ENCODE results near the gene RASSF8. TPM values are rescaled to one million over a fixed set of nuclear protein-coding genes. Genes with fewer than 3 reads are reported as not detected.

The RASSF8 gene
- total and polyA plus RNA-seq, 4 donors = 10.6 to 86.7 (median 47.3) TPM

DNA sequence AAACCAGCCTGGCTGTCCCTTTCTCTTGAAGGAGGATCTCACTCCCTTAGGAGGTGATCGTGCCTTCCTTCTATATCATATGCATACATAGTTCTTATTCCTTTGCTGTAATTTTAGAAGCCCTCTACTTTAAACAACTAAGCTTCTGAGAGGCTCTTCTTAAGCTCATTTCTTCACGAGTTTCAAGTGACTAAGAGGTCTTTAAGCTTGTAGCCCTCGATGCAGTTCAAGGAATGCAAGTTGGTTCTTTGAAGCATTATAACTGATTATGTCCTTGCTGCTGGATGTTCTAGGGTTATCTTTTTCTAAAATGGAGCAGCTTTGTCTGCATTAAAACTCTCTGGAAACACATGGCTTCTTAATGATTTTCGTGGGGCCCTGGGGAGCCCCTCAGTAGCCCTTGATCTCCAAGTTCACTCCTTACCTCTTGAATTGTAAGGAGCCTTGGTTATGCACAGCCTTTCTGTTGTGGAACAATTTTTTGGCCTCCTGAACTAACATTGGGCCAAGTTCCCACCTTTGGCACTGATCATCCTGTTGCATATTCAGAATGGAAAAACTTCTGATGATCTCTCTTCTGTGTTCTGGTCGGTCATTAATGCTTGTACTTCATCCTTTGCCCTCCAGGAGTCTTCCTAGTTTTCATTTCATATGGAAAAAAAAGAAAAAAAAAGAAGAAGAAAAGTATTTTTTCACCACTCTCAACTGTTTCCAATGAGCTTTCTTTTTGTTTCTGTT is 12.6 kb downstream of the RASSF8 start:
- ATAC-seq (ENCODE audit: low FRiP score) = no peak
- intact Hi-C loops (cut with DNase I) = loop anchor here in 1 of 2 donors (1.0 kb wide), 1 partner anchor 8 kb away; no protein-coding TSS in a partner anchor

DNA sequence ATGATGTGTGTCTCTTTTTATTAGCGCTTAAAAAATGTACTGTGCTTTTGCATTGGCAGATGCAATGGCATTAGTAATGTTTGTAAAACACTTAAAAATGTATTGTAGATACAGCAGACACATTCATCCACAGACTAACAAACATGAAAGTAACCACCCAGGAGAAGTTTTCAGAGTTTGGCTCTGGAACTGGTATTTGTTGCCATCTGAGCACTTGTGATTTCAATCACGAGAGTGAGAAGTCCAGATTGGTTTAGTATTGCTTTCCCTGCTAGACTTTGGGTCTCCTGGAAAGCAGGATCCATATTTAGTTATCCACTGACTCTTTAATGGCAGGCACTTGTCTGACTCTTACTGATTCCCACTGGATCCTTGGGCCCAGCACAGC is 13.2 kb downstream of the RASSF8 start:
- Histone ChIP-seq H3K36me3 (ENCODE audit: control insufficient read depth in 1 of 2, insufficient read depth in 2 of 2, low read length in 1 of 2) (no peaks in the 10 kb centered on the region), H3K4me3 (ENCODE audit: low read length in 2 of 2) (no peak overlapping the region), H3K9me3 (ENCODE audit: control insufficient read depth, low read length) (no peaks in the 10 kb centered on the region), H3K27me3 (ENCODE audit: control insufficient read depth in 1 of 2, insufficient read depth in 2 of 2, low read length in 1 of 2) (no peaks in the 10 kb centered on the region), H3K27ac (ENCODE audit: low read depth in 1 of 2, low read length in 2 of 2) (no peak overlapping the region), H3K4me1 (ENCODE audit: control insufficient read depth in 1 of 2, insufficient read depth in 2 of 2, low read length in 2 of 2) (peaks cover 5 to 9% of the 10 kb centered on the region in 2 donors)
- 7 to 9% methylated on average over 2 of the region's 2 CpGs for WGBS, 2 donors
- DNase-seq = no peak
- intact Hi-C loops (cut with DNase I) = no loop called here
- no peak for ATAC-seq (ENCODE audit: low FRiP score)

More for the DNA sequence above, 12.6 kb downstream of the RASSF8 start:
- Histone ChIP-seq H3K4me3 (ENCODE audit: low read length in 2 of 2) (no peak overlapping the region), H3K27me3 (ENCODE audit: control insufficient read depth in 1 of 2, insufficient read depth in 2 of 2, low read length in 1 of 2) (no peaks in the 10 kb centered on the region), H3K36me3 (ENCODE audit: control insufficient read depth in 1 of 2, insufficient read depth in 2 of 2, low read length in 1 of 2) (no peaks in the 10 kb centered on the region), H3K27ac (ENCODE audit: low read depth in 1 of 2, low read length in 2 of 2) (peak overlapping the region; percentile 44 to 50), H3K9me3 (ENCODE audit: control insufficient read depth, low read length) (no peaks in the 10 kb centered on the region), H3K4me1 (ENCODE audit: control insufficient read depth in 1 of 2, insufficient read depth in 2 of 2, low read length in 2 of 2) (peaks cover 5 to 9% of the 10 kb centered on the region in 2 donors)
- no peak for DNase-seq
- WGBS, 2 donors = 44% methylated on average over 5 of the region's 5 CpGs

DNA sequence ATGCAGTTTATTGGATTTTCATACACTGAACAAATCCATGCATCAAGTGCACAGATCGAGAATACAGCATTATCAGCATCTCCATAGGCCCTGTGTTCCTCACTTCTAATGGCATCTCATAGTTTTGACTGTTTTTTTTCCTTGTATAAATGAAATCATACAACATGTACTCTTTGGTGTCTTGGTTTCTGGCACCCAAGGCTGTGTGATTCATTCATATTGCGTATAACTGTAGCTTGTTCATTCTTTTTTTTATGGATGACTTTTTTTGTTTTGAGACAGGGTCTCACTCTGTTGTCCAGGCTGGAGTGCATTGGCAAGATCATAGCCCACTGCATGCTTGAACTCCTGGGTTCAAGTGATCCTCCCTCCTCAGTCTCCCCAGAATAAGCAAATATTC is 14.3 kb downstream of the RASSF8 start:
- Histone ChIP-seq H3K4me3 (ENCODE audit: low read length in 2 of 2) (no peak overlapping the region), H3K27me3 (ENCODE audit: control insufficient read depth in 1 of 2, insufficient read depth in 2 of 2, low read length in 1 of 2) (no peaks in the 10 kb centered on the region), H3K36me3 (ENCODE audit: control insufficient read depth in 1 of 2, insufficient read depth in 2 of 2, low read length in 1 of 2) (no peaks in the 10 kb centered on the region), H3K9me3 (ENCODE audit: control insufficient read depth, low read length) (no peaks in the 10 kb centered on the region), H3K4me1 (ENCODE audit: control insufficient read depth in 1 of 2, insufficient read depth in 2 of 2, low read length in 2 of 2) (peaks cover 3 to 10% of the 10 kb centered on the region in 2 donors), H3K27ac (ENCODE audit: low read depth in 1 of 2, low read length in 2 of 2) (no peak overlapping the region)
- intact Hi-C loops (cut with DNase I) = no loop called here
- DNase-seq (no peak), ATAC-seq (ENCODE audit: low FRiP score) (no peak)
- 69 to 82% methylated on average over 2 of the region's 2 CpGs for WGBS, 2 donors

GRCh38 chr12:25975179-25975578 is 16.7 kb downstream of the RASSF8 start:
- DNase-seq (no peak), ATAC-seq (ENCODE audit: low FRiP score) (no peak)
- Histone ChIP-seq H3K4me3 (ENCODE audit: low read length in 2 of 2) (no peak overlapping the region), H3K27me3 (ENCODE audit: control insufficient read depth in 1 of 2, insufficient read depth in 2 of 2, low read length in 1 of 2) (no peaks in the 10 kb centered on the region), H3K27ac (ENCODE audit: low read depth in 1 of 2, low read length in 2 of 2) (no peak overlapping the region), H3K36me3 (ENCODE audit: control insufficient read depth in 1 of 2, insufficient read depth in 2 of 2, low read length in 1 of 2) (no peaks in the 10 kb centered on the region), H3K4me1 (ENCODE audit: control insufficient read depth in 1 of 2, insufficient read depth in 2 of 2, low read length in 2 of 2) (peaks cover 3 to 10% of the 10 kb centered on the region in 2 donors), H3K9me3 (ENCODE audit: control insufficient read depth, low read length) (no peaks in the 10 kb centered on the region)
- 96% methylated on average over 3 of the region's 3 CpGs for WGBS, 2 donors
- intact Hi-C loops (cut with DNase I) = no loop called here

DNA sequence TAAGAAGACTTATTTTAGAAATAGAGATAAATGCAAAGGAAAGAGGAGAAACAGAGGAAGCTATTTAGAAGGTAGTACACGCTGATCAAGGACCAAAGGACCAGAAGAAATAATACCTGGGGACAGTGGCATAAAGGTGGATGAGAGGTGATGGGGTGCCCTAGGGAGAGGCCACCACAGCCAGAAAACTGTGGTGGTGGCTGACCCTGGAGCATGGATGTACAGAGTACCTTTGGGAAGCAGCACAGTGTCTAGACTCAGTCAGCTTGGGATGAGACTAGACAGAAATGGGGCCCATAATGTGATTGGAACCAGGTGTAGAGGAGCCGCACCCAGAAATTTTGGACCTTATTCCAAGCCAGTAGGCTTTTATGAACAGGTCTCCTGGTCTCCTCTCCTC is 17.2 kb downstream of the RASSF8 start:
- no peak for DNase-seq
- peaks cover 3 to 10% of the 10 kb centered on the region in 2 donors for H3K4me1 ChIP-seq (ENCODE audit: control insufficient read depth in 1 of 2, insufficient read depth in 2 of 2, low read length in 2 of 2)

DNA sequence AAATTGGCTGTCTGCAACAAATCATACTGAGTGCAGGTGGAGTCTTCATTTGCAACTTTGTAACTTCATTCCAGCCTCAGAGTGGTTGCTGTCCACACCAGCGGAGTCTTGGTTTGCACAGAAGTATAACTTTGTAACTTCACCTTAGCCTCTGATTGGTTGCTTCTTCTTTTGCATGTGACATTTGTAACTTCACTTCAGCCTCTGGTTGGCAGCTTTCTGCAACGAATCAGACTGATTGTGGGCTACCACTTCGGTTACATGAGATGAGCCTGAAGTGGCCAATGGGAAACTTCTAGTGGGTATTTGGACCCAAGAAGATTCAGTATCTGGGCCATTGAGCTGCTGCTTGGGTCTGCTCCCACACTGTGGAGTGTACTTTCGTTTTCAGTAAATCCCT is 17.8 kb downstream of the RASSF8 start:
- no peaks in the 10 kb centered on the region for H3K9me3 ChIP-seq (ENCODE audit: control insufficient read depth, low read length)
- 78 to 83% methylated on average over 4 of the region's 4 CpGs for WGBS, 2 donors
- no peaks in the 10 kb centered on the region for H3K27me3 ChIP-seq (ENCODE audit: control insufficient read depth in 1 of 2, insufficient read depth in 2 of 2, low read length in 1 of 2)
- no peak overlapping the region for H3K27ac ChIP-seq (ENCODE audit: low read depth in 1 of 2, low read length in 2 of 2)
- no peak for DNase-seq
- no peaks in the 10 kb centered on the region for H3K36me3 ChIP-seq (ENCODE audit: control insufficient read depth in 1 of 2, insufficient read depth in 2 of 2, low read length in 1 of 2)
- intact Hi-C loops (cut with DNase I) = no loop called here
- ATAC-seq (ENCODE audit: low FRiP score) = no peak
- peaks cover 5% of the 10 kb centered on the region in 2 donors for H3K4me1 ChIP-seq (ENCODE audit: control insufficient read depth in 1 of 2, insufficient read depth in 2 of 2, low read length in 2 of 2)
- no peak overlapping the region for H3K4me3 ChIP-seq (ENCODE audit: low read length in 2 of 2)

More for the DNA sequence above, 17.2 kb downstream of the RASSF8 start:
- H3K27me3 ChIP-seq (ENCODE audit: control insufficient read depth in 1 of 2, insufficient read depth in 2 of 2, low read length in 1 of 2) = no peaks in the 10 kb centered on the region
- H3K4me3 ChIP-seq (ENCODE audit: low read length in 2 of 2) = no peak overlapping the region
- no peak overlapping the region for H3K27ac ChIP-seq (ENCODE audit: low read depth in 1 of 2, low read length in 2 of 2)
- intact Hi-C loops (cut with DNase I) = no loop called here
- no peaks in the 10 kb centered on the region for H3K36me3 ChIP-seq (ENCODE audit: control insufficient read depth in 1 of 2, insufficient read depth in 2 of 2, low read length in 1 of 2)
- ATAC-seq (ENCODE audit: low FRiP score) = no peak
- WGBS, 2 donors = 71 to 96% methylated on average over 2 of the region's 2 CpGs
- no peaks in the 10 kb centered on the region for H3K9me3 ChIP-seq (ENCODE audit: control insufficient read depth, low read length)

- ATAC-seq (ENCODE audit: low FRiP score) (no peak), DNase-seq (no peak)
- H3K4me3 ChIP-seq (ENCODE audit: low read length in 2 of 2) = no peak overlapping the region
- no peaks in the 10 kb centered on the region for H3K9me3 ChIP-seq (ENCODE audit: control insufficient read depth, low read length)
- no peak overlapping the region for H3K27ac ChIP-seq (ENCODE audit: low read depth in 1 of 2, low read length in 2 of 2)
- H3K36me3 ChIP-seq (ENCODE audit: control insufficient read depth in 1 of 2, insufficient read depth in 2 of 2, low read length in 1 of 2) = no peaks in the 10 kb centered on the region
- peaks cover 2 to 5% of the 10 kb centered on the region in 2 donors for H3K4me1 ChIP-seq (ENCODE audit: control insufficient read depth in 1 of 2, insufficient read depth in 2 of 2, low read length in 2 of 2)
- intact Hi-C loops (cut with DNase I) = no loop called here
- 85 to 89% methylated on average over 5 of the region's 5 CpGs for WGBS, 2 donors
- H3K27me3 ChIP-seq (ENCODE audit: control insufficient read depth in 1 of 2, insufficient read depth in 2 of 2, low read length in 1 of 2) = no peaks in the 10 kb centered on the region
These were observed 18.6 kb downstream of the RASSF8 start for GRCh38 chr12:25977047-25977446.

DNA sequence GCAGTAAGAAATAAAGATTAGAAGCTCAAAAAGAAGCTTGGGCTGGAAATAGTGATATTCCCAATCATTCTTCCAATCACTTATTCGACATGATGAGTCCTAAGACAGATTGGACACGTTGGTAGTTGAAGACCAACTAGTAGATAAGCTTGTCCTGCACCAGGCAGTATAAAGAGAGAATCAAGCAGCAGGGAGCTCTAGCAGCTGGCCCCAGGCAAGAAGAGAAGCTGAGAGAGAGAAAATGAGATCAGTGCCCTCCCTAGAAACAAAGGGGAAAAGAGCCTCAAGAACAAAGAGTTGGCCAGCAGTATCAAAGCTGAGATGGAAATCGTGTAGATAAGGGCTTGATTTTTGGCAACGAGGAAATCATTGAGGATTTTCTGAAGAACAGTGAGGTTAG is 20.6 kb downstream of the RASSF8 start:
- no peaks in the 10 kb centered on the region for H3K9me3 ChIP-seq (ENCODE audit: control insufficient read depth, low read length)
- no peak overlapping the region for H3K27ac ChIP-seq (ENCODE audit: low read depth in 1 of 2, low read length in 2 of 2)
- no peak for DNase-seq
- 68 to 78% methylated on average over 4 of the region's 4 CpGs for WGBS, 2 donors
- intact Hi-C loops (cut with DNase I) = loop anchor here in 1 of 2 donors (1.0 kb wide), 1 partner anchor 9 kb away; no protein-coding TSS in a partner anchor
- H3K27me3 ChIP-seq (ENCODE audit: control insufficient read depth in 1 of 2, insufficient read depth in 2 of 2, low read length in 1 of 2) = no peaks in the 10 kb centered on the region
- H3K36me3 ChIP-seq (ENCODE audit: control insufficient read depth in 1 of 2, insufficient read depth in 2 of 2, low read length in 1 of 2) = no peaks in the 10 kb centered on the region
- no peak for ATAC-seq (ENCODE audit: low FRiP score)
- no peak overlapping the region for H3K4me3 ChIP-seq (ENCODE audit: low read length in 2 of 2)
- peaks cover 2 to 5% of the 10 kb centered on the region in 2 donors for H3K4me1 ChIP-seq (ENCODE audit: control insufficient read depth in 1 of 2, insufficient read depth in 2 of 2, low read length in 2 of 2)

DNA sequence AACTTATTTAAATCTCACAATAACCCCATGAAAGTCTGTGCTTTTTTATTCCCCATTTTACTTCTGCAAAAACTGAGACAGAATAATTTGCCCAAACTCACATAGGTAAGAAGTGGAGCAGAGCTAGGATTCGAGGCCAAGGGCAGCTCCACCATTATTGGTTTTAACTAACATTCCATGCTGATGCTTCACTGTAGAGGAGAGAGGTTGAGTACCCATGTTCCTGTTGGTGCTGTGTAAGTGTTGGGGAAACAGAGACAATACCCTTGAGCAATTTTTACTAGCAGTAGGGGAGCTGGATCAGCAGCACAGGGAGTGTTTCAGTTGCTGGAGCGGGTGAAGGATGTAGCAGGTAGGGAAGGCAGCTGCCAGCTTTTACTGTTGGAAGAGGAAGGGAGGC is 21.1 kb downstream of the RASSF8 start:
- intact Hi-C loops (cut with DNase I) = loop anchor here in 1 of 2 donors (1.0 kb wide), 1 partner anchor 9 kb away; no protein-coding TSS in a partner anchor
- ATAC-seq (ENCODE audit: low FRiP score) = no peak
- no peak for DNase-seq
- Histone ChIP-seq H3K36me3 (ENCODE audit: control insufficient read depth in 1 of 2, insufficient read depth in 2 of 2, low read length in 1 of 2) (no peaks in the 10 kb centered on the region), H3K27me3 (ENCODE audit: control insufficient read depth in 1 of 2, insufficient read depth in 2 of 2, low read length in 1 of 2) (no peaks in the 10 kb centered on the region), H3K4me3 (ENCODE audit: low read length in 2 of 2) (no peak overlapping the region), H3K4me1 (ENCODE audit: control insufficient read depth in 1 of 2, insufficient read depth in 2 of 2, low read length in 2 of 2) (peaks cover 2 to 5% of the 10 kb centered on the region in 2 donors), H3K9me3 (ENCODE audit: control insufficient read depth, low read length) (no peaks in the 10 kb centered on the region), H3K27ac (ENCODE audit: low read depth in 1 of 2, low read length in 2 of 2) (no peak overlapping the region)
- 86 to 93% methylated on average over 2 of the region's 2 CpGs for WGBS, 2 donors
